BE2C (cell line): ENCODE measurements around the gene SMIM35.

Source experiments
- DNase-seq: peaks from one replicate; pipeline ENCODE4 v3.0.0-alpha.2; 2020
- H3K27me3 ChIP-seq: fragments of 250-450 bp; sonication (Bioruptor Pico); 2 replicates; pipeline ENCODE4 v1.5.1; 2020; ENCODE audit warnings: mild to moderate bottlenecking
- H3K36me3 ChIP-seq: fragments of 250-450 bp; sonication (Bioruptor Pico); 2 replicates; pipeline ENCODE4 v1.5.1; 2020; ENCODE audit warnings: mild to moderate bottlenecking
- H3K4me1 ChIP-seq: fragments of 250-450 bp; sonication (Bioruptor Pico); 2 replicates; pipeline ENCODE4 v1.5.1; 2020
- H3K4me3 ChIP-seq: 2 replicates; pipeline ENCODE4 v1.5.1; 2011; ENCODE audit warnings: low read depth, low read length
- H3K9me3 ChIP-seq: fragments of 250-450 bp; sonication (Bioruptor Pico); 2 replicates; pipeline ENCODE4 v1.5.1; 2020
- CTCF ChIP-seq: IDR thresholded peaks from 2 replicates; pipeline ENCODE4 v1.5.1; 2012; ENCODE audit warnings: mild to moderate bottlenecking, low read depth, low read length

Gene SMIM35

GRCh38 chr11:117993988-117994745 is 92.6 kb downstream of the SMIM35 start:
- Histone ChIP-seq H3K9me3 (no peaks in the 10 kb centered on the region), H3K36me3 (no peaks in the 10 kb centered on the region), H3K4me1 (no peaks in the 10 kb centered on the region), H3K27me3 (no peaks in the 10 kb centered on the region), H3K4me3 (no peak overlapping the region)
- DNase-seq = no peak
- no peak for TF ChIP-seq CTCF

- no peaks in the 10 kb centered on the region for H3K36me3 ChIP-seq
- TF ChIP-seq CTCF = no peak
- no peak overlapping the region for H3K4me3 ChIP-seq
- H3K9me3 ChIP-seq = no peaks in the 10 kb centered on the region
- no peaks in the 10 kb centered on the region for H3K4me1 ChIP-seq
- no peak for DNase-seq
- H3K27me3 ChIP-seq = peaks cover 4% of the 10 kb centered on the region
These were observed 94.1 kb downstream of the SMIM35 start for GRCh38 chr11:117992620-117993019.

- H3K4me1 ChIP-seq = no peaks in the 10 kb centered on the region
- no peaks in the 10 kb centered on the region for H3K36me3 ChIP-seq
- H3K4me3 ChIP-seq = no peak overlapping the region
- no peak for TF ChIP-seq CTCF
- H3K9me3 ChIP-seq = no peaks in the 10 kb centered on the region
- peaks cover 9% of the 10 kb centered on the region for H3K27me3 ChIP-seq
- no peak for DNase-seq
These were observed 94.6 kb downstream of the SMIM35 start for GRCh38 chr11:117992136-117992535.

GRCh38 chr11:117989351-117990102 is 97.2 kb downstream of the SMIM35 start:
- H3K4me1 ChIP-seq = no peaks in the 10 kb centered on the region
- DNase-seq = no peak
- H3K27me3 ChIP-seq = peaks cover 20% of the 10 kb centered on the region
- no peak overlapping the region for H3K4me3 ChIP-seq
- H3K9me3 ChIP-seq = no peaks in the 10 kb centered on the region
- no peaks in the 10 kb centered on the region for H3K36me3 ChIP-seq
- no peak for TF ChIP-seq CTCF

GRCh38 chr11:117986981-117987574 is 99.7 kb downstream of the SMIM35 start:
- TF ChIP-seq CTCF = no peak
- peaks cover 20% of the 10 kb centered on the region for H3K27me3 ChIP-seq
- H3K4me1 ChIP-seq = no peaks in the 10 kb centered on the region
- no peaks in the 10 kb centered on the region for H3K36me3 ChIP-seq
- H3K4me3 ChIP-seq = no peak overlapping the region
- no peak for DNase-seq
- no peaks in the 10 kb centered on the region for H3K9me3 ChIP-seq
